ENCODE data around the gene EPB41L1. TPM values are rescaled to one million over a fixed set of nuclear protein-coding genes. Genes with fewer than 3 reads are reported as not detected.

EPB41L1 gene
- polyA plus RNA-seq, 1 donor = 27.5 TPM

DNA sequence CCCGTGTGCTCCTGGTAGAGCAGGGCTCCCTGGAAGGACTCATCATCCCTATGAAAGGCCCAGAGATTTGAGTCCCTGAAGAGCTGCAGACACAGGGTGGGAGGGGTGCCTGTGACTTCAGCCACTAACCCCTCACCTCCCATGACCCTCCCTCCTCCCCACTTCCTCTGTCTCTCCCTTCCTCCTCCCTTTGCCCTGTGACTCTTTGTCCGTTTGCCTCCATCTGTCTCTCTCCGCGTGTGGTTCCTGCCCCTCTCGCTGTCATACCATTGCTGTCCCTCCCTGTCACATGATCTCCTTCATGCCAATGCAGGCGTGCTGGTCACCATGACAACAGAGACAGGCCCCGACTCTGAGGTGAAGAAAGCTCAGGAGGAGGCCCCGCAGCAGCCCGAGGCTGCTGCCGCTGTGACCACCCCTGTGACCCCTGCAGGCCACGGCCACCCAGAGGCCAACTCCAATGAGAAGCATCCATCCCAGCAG, 19.0 kb downstream of the EPB41L1 start:
- no peaks in the 10 kb centered on the region for H3K27me3 ChIP-seq (ENCODE audit: control insufficient read depth, insufficient read depth, low read length)

DNA sequence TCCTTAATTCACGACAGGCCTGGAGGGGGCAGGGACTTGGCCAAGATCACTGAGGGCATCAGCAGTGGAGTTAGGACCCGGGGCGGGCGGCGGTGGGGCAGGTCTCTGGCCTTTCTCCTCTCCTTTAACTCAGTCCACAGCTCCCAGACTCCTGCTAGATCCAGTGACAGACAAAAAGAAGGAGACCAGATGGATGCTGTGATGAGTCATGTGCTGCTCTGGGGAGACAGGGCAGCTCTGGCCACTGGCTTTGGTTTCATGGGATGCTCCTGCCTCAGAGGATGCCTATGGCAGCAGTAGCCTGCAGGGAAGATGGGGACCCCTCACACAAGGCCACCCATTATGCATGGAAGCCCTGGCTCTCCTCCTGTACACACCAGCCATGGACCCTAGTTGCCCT, 20.5 kb downstream of the EPB41L1 start:
- H3K36me3 ChIP-seq (ENCODE audit: control insufficient read depth, insufficient read depth, low read length) = peaks cover 36% of the 10 kb centered on the region
- no peak overlapping the region for H3K4me3 ChIP-seq (ENCODE audit: low read length)
- H3K9me3 ChIP-seq (ENCODE audit: control insufficient read depth, low read depth, low read length) = no peaks in the 10 kb centered on the region
- H3K27me3 ChIP-seq (ENCODE audit: control insufficient read depth, insufficient read depth, low read length) = no peaks in the 10 kb centered on the region
- no peak for DNase-seq
- no peak overlapping the region for H3K27ac ChIP-seq (ENCODE audit: low read length)
- H3K4me1 ChIP-seq (ENCODE audit: control insufficient read depth, insufficient read depth, low read length) = no peaks in the 10 kb centered on the region
- no CpG with 5 or more reads among the region's 5 CpGs for WGBS (ENCODE audit: insufficient coverage, low lambda C conversion rate)

More for the DNA sequence above, 19.0 kb downstream of the EPB41L1 start:
- no peaks in the 10 kb centered on the region for H3K4me1 ChIP-seq (ENCODE audit: control insufficient read depth, insufficient read depth, low read length)
- H3K27ac ChIP-seq (ENCODE audit: low read length) = no peak overlapping the region
- no peak overlapping the region for H3K4me3 ChIP-seq (ENCODE audit: low read length)
- WGBS (ENCODE audit: insufficient coverage, low lambda C conversion rate) = no CpG with 5 or more reads among the region's 11 CpGs
- H3K36me3 ChIP-seq (ENCODE audit: control insufficient read depth, insufficient read depth, low read length) = peaks cover 30% of the 10 kb centered on the region
- no peaks in the 10 kb centered on the region for H3K9me3 ChIP-seq (ENCODE audit: control insufficient read depth, low read depth, low read length)
- DNase-seq = peak; percentile 54 to 75

DNA sequence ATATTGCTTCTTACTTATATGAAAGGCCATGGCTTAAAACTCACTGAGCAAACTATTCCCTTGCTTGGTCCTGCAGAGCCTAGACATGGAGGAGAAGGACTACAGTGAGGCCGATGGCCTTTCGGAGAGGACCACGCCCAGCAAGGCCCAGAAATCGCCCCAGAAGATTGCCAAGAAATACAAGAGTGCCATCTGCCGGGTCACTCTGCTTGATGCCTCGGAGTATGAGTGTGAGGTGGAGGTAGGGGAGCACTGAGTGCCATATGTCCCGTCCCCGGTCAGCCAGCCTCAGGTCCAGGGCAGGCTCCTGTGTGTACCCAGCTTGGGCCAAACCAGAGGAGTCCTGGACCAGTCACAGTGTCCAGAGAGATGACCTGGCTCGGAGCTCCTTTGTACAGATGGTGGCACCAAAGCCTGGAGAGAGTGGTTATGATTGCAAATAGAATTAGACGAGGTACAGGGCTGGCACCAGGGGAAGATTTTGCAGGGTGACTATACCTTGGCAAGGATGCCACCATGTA, 21.0 kb downstream of the EPB41L1 start:
- no CpG with 5 or more reads among the region's 10 CpGs for WGBS (ENCODE audit: insufficient coverage, low lambda C conversion rate)
- Histone ChIP-seq H3K27me3 (ENCODE audit: control insufficient read depth, insufficient read depth, low read length) (no peaks in the 10 kb centered on the region), H3K36me3 (ENCODE audit: control insufficient read depth, insufficient read depth, low read length) (peaks cover 36% of the 10 kb centered on the region), H3K9me3 (ENCODE audit: control insufficient read depth, low read depth, low read length) (no peaks in the 10 kb centered on the region), H3K4me3 (ENCODE audit: low read length) (no peak overlapping the region), H3K4me1 (ENCODE audit: control insufficient read depth, insufficient read depth, low read length) (no peaks in the 10 kb centered on the region), H3K27ac (ENCODE audit: low read length) (no peak overlapping the region)
- DNase-seq = no peak

- DNase-seq = no peak
- peaks cover 4% of the 10 kb centered on the region for H3K4me1 ChIP-seq (ENCODE audit: control insufficient read depth, insufficient read depth, low read length)
- H3K27me3 ChIP-seq (ENCODE audit: control insufficient read depth, insufficient read depth, low read length) = no peaks in the 10 kb centered on the region
- no CpG with 5 or more reads among the region's 7 CpGs for WGBS (ENCODE audit: insufficient coverage, low lambda C conversion rate)
- peaks cover 43% of the 10 kb centered on the region for H3K36me3 ChIP-seq (ENCODE audit: control insufficient read depth, insufficient read depth, low read length)
- H3K4me3 ChIP-seq (ENCODE audit: low read length) = no peak overlapping the region
- H3K27ac ChIP-seq (ENCODE audit: low read length) = no peak overlapping the region
- no peaks in the 10 kb centered on the region for H3K9me3 ChIP-seq (ENCODE audit: control insufficient read depth, low read depth, low read length)
These were observed 23.2 kb downstream of the EPB41L1 start for GRCh38 chr20:36177716-36178115.

DNA sequence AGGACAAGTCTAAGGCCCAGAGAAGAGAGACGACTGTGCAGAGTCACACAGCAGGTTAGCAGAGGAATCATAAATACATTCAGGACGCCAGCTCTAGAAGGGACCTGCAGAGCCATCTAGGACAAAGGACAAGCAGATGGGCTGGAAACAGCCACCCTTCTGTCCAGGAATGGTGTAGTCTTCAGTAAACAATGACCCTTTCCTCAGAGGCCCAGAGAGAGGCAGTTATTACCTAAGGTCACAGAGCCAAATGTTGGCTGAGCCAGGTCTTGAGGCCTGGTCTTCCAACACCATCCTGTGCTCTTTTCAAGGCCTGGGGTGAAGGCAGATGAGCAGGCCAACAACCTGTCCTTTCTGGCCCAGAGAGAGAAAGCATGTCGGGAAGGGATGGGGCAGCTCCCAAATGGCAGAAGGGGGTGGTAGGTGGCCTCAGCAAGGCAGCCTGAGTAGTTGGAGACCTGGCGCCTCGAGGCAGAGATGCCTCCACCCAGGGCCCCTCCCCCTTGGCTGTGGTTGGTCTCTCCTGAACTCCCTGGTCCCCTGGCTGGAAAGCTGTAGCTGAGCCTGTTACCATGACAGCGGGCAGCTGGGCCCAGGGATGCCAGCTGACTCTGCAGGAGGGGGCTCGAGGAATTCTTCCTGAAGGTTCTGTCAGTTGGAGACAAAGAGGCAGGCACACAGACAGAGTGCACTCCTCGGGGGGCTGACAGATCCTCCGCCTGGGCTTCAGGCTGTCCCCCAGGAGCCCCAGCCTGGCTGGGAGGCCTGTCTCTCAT, 24.8 kb downstream of the EPB41L1 start:
- DNase-seq = no peak
- no CpG with 5 or more reads among the region's 9 CpGs for WGBS (ENCODE audit: insufficient coverage, low lambda C conversion rate)
- H3K4me3 ChIP-seq (ENCODE audit: low read length) = no peak overlapping the region
- peaks cover 7% of the 10 kb centered on the region for H3K4me1 ChIP-seq (ENCODE audit: control insufficient read depth, insufficient read depth, low read length)
- H3K36me3 ChIP-seq (ENCODE audit: control insufficient read depth, insufficient read depth, low read length) = peaks cover 43% of the 10 kb centered on the region
- no peaks in the 10 kb centered on the region for H3K27me3 ChIP-seq (ENCODE audit: control insufficient read depth, insufficient read depth, low read length)
- no peaks in the 10 kb centered on the region for H3K9me3 ChIP-seq (ENCODE audit: control insufficient read depth, low read depth, low read length)
- H3K27ac ChIP-seq (ENCODE audit: low read length) = no peak overlapping the region

DNA sequence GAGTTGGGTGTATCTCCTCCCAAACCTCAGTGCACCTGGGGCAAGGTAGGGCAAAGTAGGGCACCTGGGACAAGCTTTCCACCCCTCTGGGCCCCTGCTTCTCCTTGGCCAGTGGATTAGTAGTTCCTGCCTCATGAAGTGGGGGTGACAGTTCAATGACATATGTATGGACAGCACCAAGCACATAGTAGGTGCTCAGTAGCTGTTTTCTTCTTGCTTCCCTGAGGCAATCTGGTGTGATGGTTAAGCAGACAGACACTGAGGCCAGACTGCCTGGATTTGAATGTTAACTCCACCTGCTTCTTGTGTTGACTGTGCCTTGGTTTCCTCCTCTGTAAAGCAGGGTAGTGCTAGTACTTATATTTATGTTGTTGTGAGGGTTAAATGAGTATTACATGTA, 25.8 kb downstream of the EPB41L1 start:
- H3K27ac ChIP-seq (ENCODE audit: low read length) = no peak overlapping the region
- no peaks in the 10 kb centered on the region for H3K9me3 ChIP-seq (ENCODE audit: control insufficient read depth, low read depth, low read length)
- peaks cover 7% of the 10 kb centered on the region for H3K4me1 ChIP-seq (ENCODE audit: control insufficient read depth, insufficient read depth, low read length)
- no peaks in the 10 kb centered on the region for H3K27me3 ChIP-seq (ENCODE audit: control insufficient read depth, insufficient read depth, low read length)
- peaks cover 38% of the 10 kb centered on the region for H3K36me3 ChIP-seq (ENCODE audit: control insufficient read depth, insufficient read depth, low read length)
- no peak overlapping the region for H3K4me3 ChIP-seq (ENCODE audit: low read length)
- DNase-seq = no peak

GRCh38 chr20:36181934-36182603, 27.5 kb downstream of the EPB41L1 start:
- DNase-seq = no peak
- H3K27me3 ChIP-seq (ENCODE audit: control insufficient read depth, insufficient read depth, low read length) = no peaks in the 10 kb centered on the region
- H3K9me3 ChIP-seq (ENCODE audit: control insufficient read depth, low read depth, low read length) = no peaks in the 10 kb centered on the region
- H3K27ac ChIP-seq (ENCODE audit: low read length) = no peak overlapping the region
- H3K36me3 ChIP-seq (ENCODE audit: control insufficient read depth, insufficient read depth, low read length) = peaks cover 29% of the 10 kb centered on the region
- 100% methylated on average over 1 of the region's 8 CpGs for WGBS (ENCODE audit: insufficient coverage, low lambda C conversion rate)
- peaks cover 7% of the 10 kb centered on the region for H3K4me1 ChIP-seq (ENCODE audit: control insufficient read depth, insufficient read depth, low read length)
- H3K4me3 ChIP-seq (ENCODE audit: low read length) = no peak overlapping the region

DNA sequence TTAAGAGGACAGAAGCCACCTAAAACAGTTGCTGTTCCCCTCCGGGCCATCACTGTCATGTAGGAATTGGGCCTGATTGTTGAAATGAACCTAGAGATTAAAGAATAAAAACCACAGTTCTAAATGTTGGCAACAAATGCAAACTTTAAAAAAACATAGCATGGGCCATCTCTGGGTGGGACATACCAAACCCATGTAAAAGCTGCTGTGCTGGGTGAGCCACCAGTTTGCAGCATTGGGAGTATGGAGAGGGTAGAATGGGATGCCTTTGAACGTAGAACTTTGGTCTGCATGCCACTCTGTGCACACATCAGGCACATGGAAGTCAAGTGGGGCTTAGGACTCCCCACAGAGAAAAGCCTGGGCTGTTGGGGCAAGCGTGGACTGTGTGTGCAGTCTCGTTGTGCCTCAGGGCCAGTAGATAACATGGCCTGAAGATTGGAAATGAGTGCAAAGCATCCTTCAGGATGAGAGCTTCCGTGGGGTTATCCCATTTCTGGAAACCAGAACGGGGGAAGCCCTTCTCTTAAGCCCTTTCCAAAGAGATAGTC, 28.1 kb downstream of the EPB41L1 start:
- H3K36me3 ChIP-seq (ENCODE audit: control insufficient read depth, insufficient read depth, low read length) = peaks cover 29% of the 10 kb centered on the region
- no CpG with 5 or more reads among the region's 6 CpGs for WGBS (ENCODE audit: insufficient coverage, low lambda C conversion rate)
- H3K27me3 ChIP-seq (ENCODE audit: control insufficient read depth, insufficient read depth, low read length) = no peaks in the 10 kb centered on the region
- H3K4me1 ChIP-seq (ENCODE audit: control insufficient read depth, insufficient read depth, low read length) = peaks cover 7% of the 10 kb centered on the region
- no peaks in the 10 kb centered on the region for H3K9me3 ChIP-seq (ENCODE audit: control insufficient read depth, low read depth, low read length)
- no peak overlapping the region for H3K27ac ChIP-seq (ENCODE audit: low read length)
- H3K4me3 ChIP-seq (ENCODE audit: low read length) = no peak overlapping the region
- peak in 1 of 2 donors; percentile 16 for DNase-seq

GRCh38 chr20:36183155-36183944, 28.8 kb downstream of the EPB41L1 start:
- DNase-seq = peak; percentile 48 to 74
- H3K9me3 ChIP-seq (ENCODE audit: control insufficient read depth, low read depth, low read length) = no peaks in the 10 kb centered on the region
- H3K4me1 ChIP-seq (ENCODE audit: control insufficient read depth, insufficient read depth, low read length) = peaks cover 7% of the 10 kb centered on the region
- H3K27ac ChIP-seq (ENCODE audit: low read length) = peak overlapping the region; percentile 44
- peaks cover 30% of the 10 kb centered on the region for H3K36me3 ChIP-seq (ENCODE audit: control insufficient read depth, insufficient read depth, low read length)
- H3K27me3 ChIP-seq (ENCODE audit: control insufficient read depth, insufficient read depth, low read length) = no peaks in the 10 kb centered on the region
- no peak overlapping the region for H3K4me3 ChIP-seq (ENCODE audit: low read length)
- no CpG with 5 or more reads among the region's 8 CpGs for WGBS (ENCODE audit: insufficient coverage, low lambda C conversion rate)
